Heart left ventricle (tissue), 16 donors: ENCODE data around the gene FBF1. TPM values are rescaled to one million over a fixed set of nuclear protein-coding genes. Genes with fewer than 3 reads are reported as not detected.

Experiments used
- ATAC-seq, 4 donors: fragments of 200-7000 bp; cut with Tn5 transposase; one replicate each; pipeline ENCODE4 v1.9.1; 2020 to 2022; ENCODE audit warnings: moderate library complexity in 4 of 4, mild to moderate bottlenecking in 3 of 4, moderate number of reproducible peaks in 1 of 4
- DNase-seq, 5 donors: peaks; one replicate each; pipeline ENCODE4 v3.0.0-alpha.2; 2020
- H3K27ac ChIP-seq, 12 donors: fragments of 200-600 bp; sonication (generic) in 4 of 12; one replicate each; pipeline versions ENCODE4 v1.5.0 to v1.8.0; 2016 to 2022; ENCODE audit warnings: mild to moderate bottlenecking in 2 of 12
- H3K27me3 ChIP-seq, 9 donors: fragments of 200-600 bp; sonication (generic) in 2 of 9; one replicate each; pipeline versions ENCODE4 v1.5.1 to v1.8.0; 2016 to 2022; ENCODE audit warnings: mild to moderate bottlenecking in 3 of 9
- H3K36me3 ChIP-seq, 9 donors: fragments of 200-600 bp; sonication (generic) in 2 of 9; one replicate each; pipeline versions ENCODE4 v1.5.0 to v1.8.0; 2018 to 2022; ENCODE audit warnings: mild to moderate bottlenecking in 2 of 9
- H3K4me1 ChIP-seq, 12 donors: fragments of 200-600 bp; sonication (generic) in 4 of 12; one replicate each; pipeline versions ENCODE4 v1.5.0 to v1.8.0; 2016 to 2022; ENCODE audit warnings: mild to moderate bottlenecking in 3 of 12
- H3K4me3 ChIP-seq, 12 donors: fragments of 200-600 bp; sonication (generic) in 4 of 12; one replicate each; pipeline versions ENCODE4 v1.5.0 to v1.8.0; 2017 to 2022; ENCODE audit warnings: mild to moderate bottlenecking in 9 of 12, moderate library complexity in 4 of 12
- H3K9me3 ChIP-seq, 12 donors: fragments of 200-600 bp; sonication (generic) in 4 of 12; one replicate each; pipeline versions ENCODE4 v1.5.0 to v1.8.0; 2016 to 2022; ENCODE audit warnings: mild to moderate bottlenecking in 1 of 12
- POLR2A ChIP-seq, 2 donors: fragments of 450-650 bp; IDR thresholded peaks; one replicate each; pipeline ENCODE4 v1.6.1; 2017; ENCODE audit warnings: antibody characterized with exemption in 2 of 2, mild to moderate bottlenecking in 2 of 2, moderate library complexity in 2 of 2
- WGBS, 4 donors: extraction: QIAGEN DNeasy Blood & Tissue Kit in 2 of 4; methylation state at CpG; one replicate each; pipeline versions ENCODE4 v1.1.5 to v1.1.7; 2013 to 2018; 5-methylcytosine and 5-hydroxymethylcytosine counted together
- intact Hi-C, 10 donors: fragments of 100-400 bp; cut with DNase I; formaldehyde crosslinking; loops; one replicate each; pipeline versions ENCODE4 v1.11.1 to v1.14.2; 2022
- polyA plus RNA-seq, 2 donors: library from polyadenylated mRNA; stranded (reverse); fragments of 200-250 nt; gene quantifications; one replicate each; pipeline ENCODE4 v1.2.3, GENCODE V29; 2013
- total RNA-seq, 9 donors: library from RNA; depleted of rRNA in 2 of 9; stranded (reverse); fragments of >200 nt in 2 of 9; fragmentation: NEBNext Ultra II Directional in 3 of 9; extraction: Animal tissue kit (Norgen Biotek cat#: 25700) in 3 of 9; gene quantifications; one replicate each; pipeline versions ENCODE4 v1.1.0 to v1.2.4, GENCODE V29; 2016 to 2023
- TF ChIP-seq, protein P1 (sequence below), 12 donors: fragments of 200-600 bp; sonication (generic) in 4 of 12; IDR thresholded peaks; one replicate each; pipeline versions ENCODE4 v1.5.0 to v1.8.0; 2018 to 2022; ENCODE audit warnings: antibody characterized with exemption in 12 of 12, mild to moderate bottlenecking in 5 of 12
- donor health status: ischemic (EF 13 %, LVEDD 7.1; RV severe dilation, severe dysfunction).
- donor health status: healthy with polysubstance abuse.
- donor health status: DM: no; HTN: yes; CAD: no.
- donor health status: DM: no; HTN: no; CAD: no.
- donor health status: ischemic (EF 25% LVEDD 6.9; RV normal size, moderate dysfunction).
- donor health status: ischemic (EF 25% LVEDD 5.7; RV mildly dilated, moderate dysfunction).
- donor health status: healthy.
- donor health status: DM: yes; HTN: yes; CAD: no.
- donor health status: ischemic (EF 35%, LVEDD 5.7; RV mildly dilated, moderate dysfunction).
- donor health status: nonischemic (EF 11% LVEDD 7.7; RV severe dilation, severe dysfunction).
- donor health status: DM: yes; HTN: yes; CAD: no.
- donor health status: PGD.
- donor health status: ischemic (EF 29% LVEDD 5.4; RV normal size, mild dysfunction).
- donor health status: nonischemic (EF 23%, LVEDD 6.1; RV moderate dilation, normal function).

Gene FBF1
- total and polyA plus RNA-seq, 11 donors, result 1.5 to 5.4 (median 2.9) TPM

DNA sequence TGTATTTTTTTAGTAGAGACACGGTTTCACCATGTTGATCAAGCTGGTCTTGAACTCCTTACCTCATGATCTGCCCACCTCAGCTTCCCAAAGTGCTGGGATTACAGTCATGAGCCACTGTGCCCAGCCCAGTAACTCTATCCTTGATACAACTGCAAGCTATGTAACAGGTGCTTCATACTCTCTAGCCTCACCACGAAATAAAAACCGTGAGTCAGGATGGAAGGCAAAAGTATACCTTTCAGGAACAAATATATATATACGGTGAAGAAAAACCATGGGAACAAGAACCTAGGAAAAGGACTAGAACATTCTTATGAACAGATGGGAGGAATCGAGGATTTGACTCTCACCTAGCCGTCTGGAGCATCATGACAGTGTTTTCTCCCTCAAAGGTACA, 9.6 kb upstream of the FBF1 start:
- DNase-seq (no peak), ATAC-seq (no peak)
- Histone ChIP-seq H3K27me3 (no peaks in the 10 kb centered on the region), H3K4me3 (no peak overlapping the region), H3K27ac (no peak overlapping the region), H3K36me3 (peaks cover 4 to 100% (median 98%) of the 10 kb centered on the region in 9 donors), H3K9me3 (no peaks in the 10 kb centered on the region), H3K4me1 (no peaks in the 10 kb centered on the region)
- intact Hi-C loops, result no loop called here
- TF ChIP-seq POLR2A (IDR thresholded peaks at IDR 0.05), result no peak
- TF ChIP-seq, protein P1, sequence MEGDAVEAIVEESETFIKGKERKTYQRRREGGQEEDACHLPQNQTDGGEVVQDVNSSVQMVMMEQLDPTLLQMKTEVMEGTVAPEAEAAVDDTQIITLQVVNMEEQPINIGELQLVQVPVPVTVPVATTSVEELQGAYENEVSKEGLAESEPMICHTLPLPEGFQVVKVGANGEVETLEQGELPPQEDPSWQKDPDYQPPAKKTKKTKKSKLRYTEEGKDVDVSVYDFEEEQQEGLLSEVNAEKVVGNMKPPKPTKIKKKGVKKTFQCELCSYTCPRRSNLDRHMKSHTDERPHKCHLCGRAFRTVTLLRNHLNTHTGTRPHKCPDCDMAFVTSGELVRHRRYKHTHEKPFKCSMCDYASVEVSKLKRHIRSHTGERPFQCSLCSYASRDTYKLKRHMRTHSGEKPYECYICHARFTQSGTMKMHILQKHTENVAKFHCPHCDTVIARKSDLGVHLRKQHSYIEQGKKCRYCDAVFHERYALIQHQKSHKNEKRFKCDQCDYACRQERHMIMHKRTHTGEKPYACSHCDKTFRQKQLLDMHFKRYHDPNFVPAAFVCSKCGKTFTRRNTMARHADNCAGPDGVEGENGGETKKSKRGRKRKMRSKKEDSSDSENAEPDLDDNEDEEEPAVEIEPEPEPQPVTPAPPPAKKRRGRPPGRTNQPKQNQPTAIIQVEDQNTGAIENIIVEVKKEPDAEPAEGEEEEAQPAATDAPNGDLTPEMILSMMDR (IDR thresholded peaks at IDR 0.05), result no peak
- 93 to 96% (median 95%) methylated on average over 6 of the region's 6 CpGs for WGBS, 4 donors

DNA sequence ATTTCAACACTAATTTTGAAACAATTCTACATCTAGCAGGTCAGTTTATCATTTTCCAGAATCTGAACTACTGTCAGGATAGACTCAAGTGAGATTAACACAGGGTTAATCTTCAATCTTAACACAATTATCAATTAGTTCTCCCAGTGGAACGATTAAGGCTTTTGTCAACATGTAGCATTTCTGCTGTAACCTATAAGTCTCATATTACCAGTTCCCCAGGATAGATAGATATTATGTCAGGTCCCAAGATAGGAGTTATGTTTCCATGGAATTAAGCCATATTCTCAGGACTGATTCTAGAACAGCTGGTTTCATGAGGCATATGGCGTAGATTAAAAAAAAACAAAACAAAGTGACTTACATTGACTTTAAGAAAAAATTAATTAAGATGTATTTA, 4.4 kb upstream of the FBF1 start:
- DNase-seq (no peak), ATAC-seq (no peak)
- H3K36me3 ChIP-seq, result peaks cover 0 to 78% (median 61%) of the 10 kb centered on the region in 9 donors
- H3K27ac ChIP-seq, result no peak overlapping the region
- peaks cover 0 to 13% (median 7%) of the 10 kb centered on the region in 12 donors for H3K4me1 ChIP-seq
- WGBS, 4 donors, result 66 to 76% (median 74%) methylated on average over 2 of the region's 2 CpGs
- no peaks in the 10 kb centered on the region for H3K9me3 ChIP-seq
- TF ChIP-seq, protein P1 (IDR thresholded peaks at IDR 0.05), result no peak
- TF ChIP-seq POLR2A (IDR thresholded peaks at IDR 0.05), result no peak
- intact Hi-C loops, result loop anchor here in 1 of 10 donors (10.0 kb wide), 1 partner anchor 130 kb away; the partner anchor contains the start of genes GALR2, SRP68 and ZACN
- H3K27me3 ChIP-seq, result no peaks in the 10 kb centered on the region
- H3K4me3 ChIP-seq, result no peak overlapping the region

DNA sequence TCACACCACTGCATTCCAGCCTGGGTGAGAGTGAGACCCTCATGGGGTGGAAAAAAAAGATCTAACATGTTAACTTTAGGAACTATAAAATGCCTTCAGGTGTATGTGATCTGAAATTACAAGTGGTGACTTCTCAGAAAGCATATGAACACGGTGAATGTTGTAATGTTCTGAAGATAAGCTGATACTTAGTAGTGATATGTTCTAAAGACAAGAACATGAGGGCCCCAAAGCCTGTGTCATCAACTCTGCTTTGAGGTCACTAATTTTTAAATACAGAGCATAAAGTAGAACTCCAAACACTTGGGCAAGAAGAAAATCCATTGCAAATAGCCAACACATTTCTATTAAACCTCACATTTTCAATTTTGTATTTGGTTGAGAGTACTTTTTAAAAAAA, 2.6 kb upstream of the FBF1 start:
- 70 to 77% (median 73%) methylated on average over 1 of the region's 1 CpG for WGBS, 4 donors
- peaks cover 0 to 15% (median 9%) of the 10 kb centered on the region in 12 donors for H3K4me1 ChIP-seq
- ATAC-seq, result no peak
- TF ChIP-seq POLR2A (IDR thresholded peaks at IDR 0.05), result no peak
- TF ChIP-seq, protein P1 (IDR thresholded peaks at IDR 0.05), result no peak
- H3K27me3 ChIP-seq, result no peaks in the 10 kb centered on the region
- H3K27ac ChIP-seq, result no peak overlapping the region
- no peak overlapping the region for H3K4me3 ChIP-seq
- H3K36me3 ChIP-seq, result peaks cover 0 to 61% (median 43%) of the 10 kb centered on the region in 9 donors
- H3K9me3 ChIP-seq, result no peaks in the 10 kb centered on the region
- DNase-seq, result no peak
- intact Hi-C loops, result loop anchor here in 3 of 10 donors (5.0 to 10.0 kb wide), 3 partner anchors 34 to 131 kb away; partner anchors contain the start of genes ACOX1 (in 2 of the 3), TEN1 (in 2 of the 3), GALR2 (in 1 of the 3) and SRP68 (in 1 of the 3)

DNA sequence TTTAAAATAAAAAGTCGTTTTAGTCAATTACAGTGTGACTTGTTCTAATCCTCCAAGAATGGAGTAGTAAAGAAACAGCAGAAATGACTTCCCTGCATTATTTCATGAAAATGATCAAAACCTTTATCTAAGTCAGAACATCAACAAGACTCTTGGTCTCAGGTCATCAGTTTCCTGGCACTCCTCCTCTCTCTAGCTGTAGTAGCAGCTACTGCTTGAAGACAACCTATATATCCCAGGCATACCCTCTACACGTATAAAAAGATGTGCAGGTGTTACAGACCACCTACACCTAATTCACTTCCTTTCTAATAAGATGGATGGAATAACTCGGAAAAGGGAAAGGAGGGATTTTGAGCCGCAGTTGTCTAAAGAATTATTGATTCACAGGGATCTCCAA, 1.6 kb upstream of the FBF1 start:
- Histone ChIP-seq H3K27ac (no peak overlapping the region), H3K9me3 (no peaks in the 10 kb centered on the region), H3K4me1 (peaks cover 0 to 15% (median 9%) of the 10 kb centered on the region in 12 donors), H3K4me3 (no peak overlapping the region), H3K27me3 (no peaks in the 10 kb centered on the region), H3K36me3 (peaks cover 0 to 51% (median 33%) of the 10 kb centered on the region in 9 donors)
- intact Hi-C loops, result loop anchor here in 3 of 10 donors (5.0 to 10.0 kb wide), 3 partner anchors 35 to 132 kb away; partner anchors contain the start of genes ACOX1 (in 2 of the 3), TEN1 (in 2 of the 3), GALR2 (in 1 of the 3) and SRP68 (in 1 of the 3)
- WGBS, 4 donors, result 85 to 93% (median 86%) methylated on average over 4 of the region's 4 CpGs
- no peak for TF ChIP-seq POLR2A (IDR thresholded peaks at IDR 0.05)
- TF ChIP-seq, protein P1 (IDR thresholded peaks at IDR 0.05), result no peak
- ATAC-seq (no peak), DNase-seq (no peak)
